Esophagus squamous epithelium (tissue), 4 donors: ENCODE results near the gene CTRL.
A peak's percentile ranks its signal among the peaks of the same experiment; 100 is the strongest.

ENCODE experiments used
- CTCF ChIP-seq, 6 experiments: fragments of 450-650 bp in 4 of 6; fragments of 200-600 bp in 2 of 6; sonication (generic) in 2 of 6; IDR thresholded peaks; one replicate each; pipeline ENCODE4 v1.5.1; 2016 to 2019; ENCODE audit warnings: antibody characterized with exemption in 6 of 6, mild to moderate bottlenecking in 4 of 6, moderate library complexity in 4 of 6
- POLR2A ChIP-seq, 4 donors: fragments of 450-650 bp; IDR thresholded peaks; one replicate each; pipeline ENCODE4 v1.6.1; 2017; ENCODE audit warnings: antibody characterized with exemption in 4 of 4, mild to moderate bottlenecking in 4 of 4, moderate library complexity in 3 of 4

GRCh38 chr16:67892899-67893742, 38.5 kb downstream of the CTRL start, which contains the start of gene PSKH1:
- TF ChIP-seq CTCF (IDR thresholded peaks at IDR 0.05), result no peak
- TF ChIP-seq POLR2A (IDR thresholded peaks at IDR 0.05), result peak in 3 of 4 donors; percentile 58 to 90 (median 82)
